Right lobe of liver (tissue), 4 donors: ENCODE measurements around the gene FADS3.

Source experiments
- POLR2A ChIP-seq: fragments of 450-650 bp; IDR thresholded peaks from one replicate; pipeline ENCODE4 v1.6.1; 2017; ENCODE audit warnings: antibody characterized with exemption, mild to moderate bottlenecking
- TF ChIP-seq, protein P1 (sequence below), 4 donors: fragments of 200-600 bp in 3 of 4; fragments of 450-650 bp in 1 of 4; IDR thresholded peaks; one replicate each; pipeline versions ENCODE4 v1.5.1 to v1.8.0; 2016 to 2022; ENCODE audit warnings: antibody characterized with exemption in 4 of 4, mild to moderate bottlenecking in 2 of 4
- donor health status: DM: no; HTN: no; CAD: no.
- donor health status: DM: no; HTN: no; CAD: no.
- donor health status: DM: no; HTN: yes; CAD: no.

DNA sequence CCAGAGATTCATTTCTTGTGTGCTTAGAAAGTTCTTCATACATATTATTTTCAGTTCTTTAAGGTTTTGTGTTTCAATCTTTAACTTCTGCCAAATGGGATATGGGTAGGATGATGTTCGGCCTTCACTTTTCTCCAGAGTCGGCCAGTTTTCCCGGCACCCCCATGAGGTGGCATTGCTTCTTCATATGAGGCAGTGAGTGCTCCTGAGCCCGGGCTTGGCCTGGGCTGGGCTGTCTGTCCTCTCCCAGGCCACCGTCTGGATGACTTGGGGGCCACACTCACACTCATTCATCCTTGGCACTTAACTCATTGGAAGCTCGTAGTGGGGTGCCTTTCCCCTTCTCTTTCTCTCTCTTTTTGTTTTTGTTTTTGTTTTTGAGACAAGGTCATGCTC lies 39.4 kb downstream of the FADS3 start:
- TF ChIP-seq, protein P1, sequence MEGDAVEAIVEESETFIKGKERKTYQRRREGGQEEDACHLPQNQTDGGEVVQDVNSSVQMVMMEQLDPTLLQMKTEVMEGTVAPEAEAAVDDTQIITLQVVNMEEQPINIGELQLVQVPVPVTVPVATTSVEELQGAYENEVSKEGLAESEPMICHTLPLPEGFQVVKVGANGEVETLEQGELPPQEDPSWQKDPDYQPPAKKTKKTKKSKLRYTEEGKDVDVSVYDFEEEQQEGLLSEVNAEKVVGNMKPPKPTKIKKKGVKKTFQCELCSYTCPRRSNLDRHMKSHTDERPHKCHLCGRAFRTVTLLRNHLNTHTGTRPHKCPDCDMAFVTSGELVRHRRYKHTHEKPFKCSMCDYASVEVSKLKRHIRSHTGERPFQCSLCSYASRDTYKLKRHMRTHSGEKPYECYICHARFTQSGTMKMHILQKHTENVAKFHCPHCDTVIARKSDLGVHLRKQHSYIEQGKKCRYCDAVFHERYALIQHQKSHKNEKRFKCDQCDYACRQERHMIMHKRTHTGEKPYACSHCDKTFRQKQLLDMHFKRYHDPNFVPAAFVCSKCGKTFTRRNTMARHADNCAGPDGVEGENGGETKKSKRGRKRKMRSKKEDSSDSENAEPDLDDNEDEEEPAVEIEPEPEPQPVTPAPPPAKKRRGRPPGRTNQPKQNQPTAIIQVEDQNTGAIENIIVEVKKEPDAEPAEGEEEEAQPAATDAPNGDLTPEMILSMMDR (IDR thresholded peaks at IDR 0.05), result no peak
- TF ChIP-seq POLR2A, result no peak
